Peyer's patch (tissue), 4 donors: ENCODE data around the gene NSFL1C. TPM values are rescaled to one million over a fixed set of nuclear protein-coding genes. Genes with fewer than 3 reads are reported as not detected.

Source experiments
- DNase-seq, 3 donors: peaks; one replicate each; pipeline ENCODE4 v3.0.0-alpha.2; 2017 to 2019
- H3K27ac ChIP-seq, 4 donors: fragments of 200-600 bp; sonication (generic); one replicate each; pipeline ENCODE4 v1.5.1; 2016 to 2019
- H3K27me3 ChIP-seq, 2 donors: fragments of 200-600 bp; sonication (generic); one replicate each; pipeline ENCODE4 v1.5.1; 2019
- H3K36me3 ChIP-seq, 3 donors: fragments of 200-600 bp; sonication (generic); one replicate each; pipeline ENCODE4 v1.5.1; 2016 to 2019
- H3K4me1 ChIP-seq, 4 donors: fragments of 200-600 bp; sonication (generic); one replicate each; pipeline ENCODE4 v1.5.1; 2016 to 2019
- H3K4me3 ChIP-seq, 4 donors: fragments of 200-600 bp; sonication (generic); 1 replicate in 3 of 4; 2 replicates in 1 of 4; pipeline ENCODE4 v1.5.1; 2016 to 2019; ENCODE audit warnings: mild to moderate bottlenecking in 1 of 4
- H3K9me3 ChIP-seq, 4 donors: fragments of 200-600 bp; sonication (generic); one replicate each; pipeline ENCODE4 v1.5.1; 2016 to 2019; ENCODE audit warnings: mild to moderate bottlenecking in 1 of 4
- POLR2A ChIP-seq, 2 donors: fragments of 450-650 bp; IDR thresholded peaks; one replicate each; pipeline ENCODE4 v1.5.1; 2017; ENCODE audit warnings: antibody characterized with exemption in 2 of 2, mild to moderate bottlenecking in 2 of 2, moderate library complexity in 2 of 2
- total RNA-seq, 4 donors: library from RNA; depleted of rRNA; stranded (reverse); fragments of >200 nt; gene quantifications; one replicate each; pipeline ENCODE4 v1.1.0, GENCODE V29; 2016
- TF ChIP-seq, protein P1 (sequence below), 6 experiments: fragments of 450-650 bp in 4 of 6; fragments of 200-600 bp in 2 of 6; sonication (generic) in 1 of 6; IDR thresholded peaks; one replicate each; pipeline ENCODE4 v1.5.1; 2017 to 2019; ENCODE audit warnings: antibody characterized with exemption in 6 of 6, mild to moderate bottlenecking in 3 of 6, moderate library complexity in 1 of 6

The NSFL1C gene
- total RNA-seq, 4 donors from 2014 or later = 49.9 to 82.5 (median 59.8) TPM

DNA sequence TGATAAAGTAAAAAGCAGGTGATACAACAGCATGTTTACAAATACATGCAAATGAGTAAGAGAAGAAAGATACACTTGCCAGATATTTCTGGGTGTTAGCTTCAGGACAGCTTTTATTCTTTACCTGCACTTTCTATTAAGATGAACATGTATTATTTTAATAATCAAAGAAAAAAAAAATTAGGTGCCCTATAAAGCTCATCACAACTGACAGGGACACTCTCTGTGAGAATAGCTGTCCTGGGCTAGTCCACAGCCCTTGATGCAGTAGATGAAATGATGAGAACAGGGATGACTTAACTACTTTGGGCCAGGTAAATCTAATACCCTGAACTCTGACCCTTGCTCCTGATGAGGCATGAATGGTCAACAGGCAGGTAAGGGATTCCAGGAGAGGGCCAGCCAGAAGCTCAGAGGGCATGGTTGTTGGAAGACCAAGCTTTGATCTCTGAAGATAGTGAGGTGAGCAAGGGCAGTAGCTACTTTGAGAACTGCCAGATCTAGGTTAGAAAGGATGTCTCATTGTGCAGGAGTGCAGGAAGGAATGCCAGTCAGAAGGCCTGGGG, 15.6 kb downstream of the NSFL1C start:
- Histone ChIP-seq H3K27ac (no peak overlapping the region), H3K27me3 (no peaks in the 10 kb centered on the region), H3K4me3 (no peak overlapping the region), H3K4me1 (no peaks in the 10 kb centered on the region), H3K9me3 (no peaks in the 10 kb centered on the region), H3K36me3 (peaks cover 0 to 100% (median 2%) of the 10 kb centered on the region in 3 donors)
- no peak for DNase-seq
- TF ChIP-seq, protein P1, sequence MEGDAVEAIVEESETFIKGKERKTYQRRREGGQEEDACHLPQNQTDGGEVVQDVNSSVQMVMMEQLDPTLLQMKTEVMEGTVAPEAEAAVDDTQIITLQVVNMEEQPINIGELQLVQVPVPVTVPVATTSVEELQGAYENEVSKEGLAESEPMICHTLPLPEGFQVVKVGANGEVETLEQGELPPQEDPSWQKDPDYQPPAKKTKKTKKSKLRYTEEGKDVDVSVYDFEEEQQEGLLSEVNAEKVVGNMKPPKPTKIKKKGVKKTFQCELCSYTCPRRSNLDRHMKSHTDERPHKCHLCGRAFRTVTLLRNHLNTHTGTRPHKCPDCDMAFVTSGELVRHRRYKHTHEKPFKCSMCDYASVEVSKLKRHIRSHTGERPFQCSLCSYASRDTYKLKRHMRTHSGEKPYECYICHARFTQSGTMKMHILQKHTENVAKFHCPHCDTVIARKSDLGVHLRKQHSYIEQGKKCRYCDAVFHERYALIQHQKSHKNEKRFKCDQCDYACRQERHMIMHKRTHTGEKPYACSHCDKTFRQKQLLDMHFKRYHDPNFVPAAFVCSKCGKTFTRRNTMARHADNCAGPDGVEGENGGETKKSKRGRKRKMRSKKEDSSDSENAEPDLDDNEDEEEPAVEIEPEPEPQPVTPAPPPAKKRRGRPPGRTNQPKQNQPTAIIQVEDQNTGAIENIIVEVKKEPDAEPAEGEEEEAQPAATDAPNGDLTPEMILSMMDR (IDR thresholded peaks at IDR 0.05) = no peak
- TF ChIP-seq POLR2A (IDR thresholded peaks at IDR 0.05) = no peak

DNA sequence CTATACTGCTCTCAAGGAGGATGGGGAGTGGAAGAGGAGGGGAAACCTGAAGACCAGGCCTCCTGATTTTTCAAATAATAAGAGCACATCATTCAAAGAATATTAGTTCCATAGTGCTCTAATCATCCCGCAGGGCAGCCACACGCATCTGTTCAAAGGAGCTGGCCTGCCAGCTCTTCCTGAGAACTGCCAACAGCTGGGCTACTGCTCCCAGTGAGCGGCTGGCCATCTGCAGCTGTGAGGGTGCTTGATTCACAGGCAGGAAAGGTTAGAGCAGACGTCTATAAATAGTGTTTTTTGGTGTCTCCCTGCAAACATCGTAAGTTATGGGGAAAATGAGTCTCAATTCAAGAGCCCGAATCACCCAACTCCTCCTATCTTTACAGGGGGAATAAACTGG, 17.3 kb downstream of the NSFL1C start:
- Histone ChIP-seq H3K9me3 (no peaks in the 10 kb centered on the region), H3K36me3 (peaks cover 0 to 100% (median 2%) of the 10 kb centered on the region in 3 donors), H3K27me3 (no peaks in the 10 kb centered on the region), H3K4me1 (no peaks in the 10 kb centered on the region), H3K27ac (no peak overlapping the region), H3K4me3 (no peak overlapping the region)
- TF ChIP-seq, protein P1 (IDR thresholded peaks at IDR 0.05) = no peak
- TF ChIP-seq POLR2A (IDR thresholded peaks at IDR 0.05) = no peak
- no peak for DNase-seq

DNA sequence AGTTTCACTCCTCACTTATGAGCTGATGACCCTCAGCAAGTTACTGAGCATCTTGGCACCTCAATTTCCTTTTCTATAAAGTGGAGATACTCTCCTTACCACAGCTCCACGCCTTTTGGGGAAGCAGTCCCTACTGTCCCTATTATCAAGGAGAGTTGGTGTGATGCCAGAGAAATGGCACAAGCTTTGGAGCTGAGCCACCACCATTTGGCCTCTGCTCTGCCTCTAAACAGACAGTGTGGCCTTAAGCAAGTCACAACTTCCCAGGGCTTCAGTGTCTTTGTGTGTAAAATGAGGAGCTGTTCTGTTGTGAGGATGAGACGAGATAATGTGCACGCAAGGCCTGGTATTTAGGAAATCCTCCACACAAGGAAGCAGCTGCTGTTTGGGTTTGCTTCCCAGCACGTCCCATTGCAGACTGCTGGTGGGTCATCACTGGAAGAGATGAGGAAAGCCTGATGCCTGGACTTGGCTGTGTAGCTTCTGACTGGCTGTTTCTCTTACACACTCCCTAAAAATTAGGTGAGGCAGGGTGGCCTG, 18.5 kb downstream of the NSFL1C start:
- Histone ChIP-seq H3K36me3 (peaks cover 0 to 100% (median 2%) of the 10 kb centered on the region in 3 donors), H3K9me3 (no peaks in the 10 kb centered on the region), H3K4me3 (no peak overlapping the region), H3K27ac (no peak overlapping the region), H3K27me3 (no peaks in the 10 kb centered on the region), H3K4me1 (no peaks in the 10 kb centered on the region)
- DNase-seq = no peak
- TF ChIP-seq, protein P1 (IDR thresholded peaks at IDR 0.05) = no peak
- TF ChIP-seq POLR2A (IDR thresholded peaks at IDR 0.05) = no peak

DNA sequence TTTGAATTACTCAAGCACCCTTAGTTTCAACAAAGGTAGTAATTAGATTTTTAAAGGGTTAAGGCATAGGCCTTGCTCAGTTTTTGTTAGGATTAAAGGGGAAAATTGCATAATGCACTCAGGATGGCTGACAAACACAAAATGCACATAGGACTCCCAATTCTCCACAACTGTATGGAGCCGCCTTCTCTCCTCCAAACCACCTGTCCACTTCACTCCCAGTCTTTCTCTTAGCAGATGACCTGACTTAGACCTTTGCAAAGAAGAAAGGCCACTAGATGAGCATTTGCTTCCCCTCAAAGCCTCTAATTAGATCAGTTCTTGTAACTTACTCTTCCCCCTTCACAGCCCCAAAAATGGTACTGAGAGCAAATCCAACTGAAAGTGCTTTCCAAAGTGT, 20.1 kb downstream of the NSFL1C start:
- Histone ChIP-seq H3K4me3 (no peak overlapping the region), H3K9me3 (no peaks in the 10 kb centered on the region), H3K27me3 (no peaks in the 10 kb centered on the region), H3K4me1 (no peaks in the 10 kb centered on the region), H3K36me3 (peaks cover 0 to 100% (median 2%) of the 10 kb centered on the region in 3 donors), H3K27ac (no peak overlapping the region)
- no peak for TF ChIP-seq POLR2A (IDR thresholded peaks at IDR 0.05)
- TF ChIP-seq, protein P1 (IDR thresholded peaks at IDR 0.05) = no peak
- DNase-seq = no peak

DNA sequence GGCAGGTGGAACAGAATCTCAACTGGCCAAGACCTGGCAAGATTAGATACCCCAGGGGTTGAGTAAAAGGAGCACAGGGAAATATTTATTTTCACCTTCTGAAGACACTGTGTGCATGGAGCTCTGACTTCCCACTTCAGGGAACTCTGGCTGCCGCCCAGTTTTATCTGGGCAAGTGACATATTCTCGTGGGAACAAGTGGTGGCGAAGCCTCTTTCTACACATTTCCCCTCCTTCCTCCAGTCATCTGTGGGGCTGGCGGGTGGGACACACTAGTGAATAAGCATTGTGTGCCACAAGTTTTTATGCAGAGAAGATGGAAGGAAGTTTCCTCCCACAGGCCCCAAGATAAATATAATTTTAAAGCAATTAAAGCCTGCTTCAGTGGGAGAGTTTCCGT, 23.6 kb downstream of the NSFL1C start:
- Histone ChIP-seq H3K36me3 (peaks cover 0 to 66% (median 0%) of the 10 kb centered on the region in 3 donors), H3K9me3 (no peaks in the 10 kb centered on the region), H3K27ac (no peak overlapping the region), H3K4me1 (no peaks in the 10 kb centered on the region), H3K27me3 (no peaks in the 10 kb centered on the region), H3K4me3 (no peak overlapping the region)
- no peak for DNase-seq
- TF ChIP-seq, protein P1 (IDR thresholded peaks at IDR 0.05) = no peak
- no peak for TF ChIP-seq POLR2A (IDR thresholded peaks at IDR 0.05)
